H1 (cell line): ENCODE results near the gene CARM1.

Experiments used
- BRCA1 ChIP-seq: IDR thresholded peaks from 2 replicates; pipeline ENCODE4 v1.6.1; 2012; ENCODE audit warnings: low read depth, low read length, improper control_type of control experiment
- CHD2 ChIP-seq: IDR thresholded peaks from 2 replicates; pipeline ENCODE4 v1.6.1; 2012; ENCODE audit warnings: low read length, improper control_type of control experiment
- CTCF ChIP-seq, 3 experiments: IDR thresholded peaks; 1 replicate in 2 of 3; 2 replicates in 1 of 3; pipeline versions ENCODE4 v1.5.1 to v1.6.1; 2011; ENCODE audit warnings: low read length in 3 of 3, mild to moderate bottlenecking in 3 of 3, inconsistent platforms in 2 of 3, low read depth in 1 of 3, moderate library complexity in 1 of 3; ENCODE audit not compliant: insufficient read depth in 1 of 3; ENCODE audit errors: control extremely low read depth in 1 of 3
- EP300 ChIP-seq, 2 experiments: IDR thresholded peaks; 1 replicate in 1 of 2; 2 replicates in 1 of 2; pipeline ENCODE4 v1.6.1; 2011 to 2012; ENCODE audit warnings: low read depth in 2 of 2, low read length in 2 of 2, mild to moderate bottlenecking in 2 of 2, borderline replicate concordance in 1 of 2, inconsistent platforms in 1 of 2, moderate library complexity in 1 of 2
- FOSL1 ChIP-seq: IDR thresholded peaks from 2 replicates; pipeline ENCODE4 v1.6.1; 2011; ENCODE audit warnings: mild to moderate bottlenecking, low read depth, low read length, moderate library complexity; ENCODE audit not compliant: insufficient read depth
- HDAC6 ChIP-seq: IDR thresholded peaks from one replicate; pipeline ENCODE4 v1.7.1; 2012; ENCODE audit warnings: low read depth, mild to moderate bottlenecking, inconsistent platforms, low read length, moderate library complexity
- KDM4A ChIP-seq: IDR thresholded peaks from one replicate; pipeline ENCODE4 v1.7.1; 2012; ENCODE audit warnings: low read depth, mild to moderate bottlenecking, moderate library complexity, low read length, inconsistent platforms; ENCODE audit not compliant: severe bottlenecking
- POLR2A ChIP-seq, 2 experiments: IDR thresholded peaks; 1 replicate in 1 of 2; 2 replicates in 1 of 2; pipeline ENCODE4 v1.6.1; 2011; ENCODE audit warnings: low read depth in 2 of 2, low read length in 2 of 2, mild to moderate bottlenecking in 2 of 2; ENCODE audit errors: control extremely low read depth in 1 of 2
- POLR2AphosphoS5 ChIP-seq: IDR thresholded peaks from 2 replicates; pipeline ENCODE4 v1.6.1; 2011; ENCODE audit warnings: low read depth, low read length
- RFX5 ChIP-seq: IDR thresholded peaks from 2 replicates; pipeline ENCODE4 v1.6.1; 2011; ENCODE audit warnings: low read depth, low read length, improper control_type of control experiment, borderline replicate concordance
- ZNF274 ChIP-seq: IDR thresholded peaks from 2 replicates; pipeline ENCODE4 v1.7.0; 2012; ENCODE audit warnings: low read length, borderline replicate concordance; ENCODE audit errors: extremely low read depth

- TF ChIP-seq POLR2AphosphoS5, result no peak
- no peak for TF ChIP-seq CTCF (IDR thresholded peaks at IDR 0.05; ENCODE audit: control extremely low read depth in 1 of 3, insufficient read depth in 1 of 3, low read depth in 1 of 3, low read length in 3 of 3)
- TF ChIP-seq KDM4A, result no peak
- TF ChIP-seq POLR2A (IDR thresholded peaks at IDR 0.05; ENCODE audit: control extremely low read depth in 1 of 2, low read depth in 2 of 2, low read length in 2 of 2), result no peak
- TF ChIP-seq ZNF274, result no peak
- TF ChIP-seq BRCA1, result no peak
- no peak for TF ChIP-seq HDAC6
- TF ChIP-seq EP300 (IDR thresholded peaks at IDR 0.05; ENCODE audit: borderline replicate concordance in 1 of 2, low read depth in 2 of 2, low read length in 2 of 2), result no peak
- no peak for TF ChIP-seq RFX5
- TF ChIP-seq CHD2, result no peak
- no peak for TF ChIP-seq FOSL1
These were observed 8.1 kb upstream of the CARM1 start for GRCh38 chr19:10863107-10863717.
